ENCODE results near the gene TEX12. TPM values are rescaled to one million over a fixed set of nuclear protein-coding genes. Genes with fewer than 3 reads are reported as not detected.

TEX12 gene
- total and polyA plus RNA-seq, 4 donors, result 0.09 to 0.74 (median 0.31) TPM; not detected in 1

DNA sequence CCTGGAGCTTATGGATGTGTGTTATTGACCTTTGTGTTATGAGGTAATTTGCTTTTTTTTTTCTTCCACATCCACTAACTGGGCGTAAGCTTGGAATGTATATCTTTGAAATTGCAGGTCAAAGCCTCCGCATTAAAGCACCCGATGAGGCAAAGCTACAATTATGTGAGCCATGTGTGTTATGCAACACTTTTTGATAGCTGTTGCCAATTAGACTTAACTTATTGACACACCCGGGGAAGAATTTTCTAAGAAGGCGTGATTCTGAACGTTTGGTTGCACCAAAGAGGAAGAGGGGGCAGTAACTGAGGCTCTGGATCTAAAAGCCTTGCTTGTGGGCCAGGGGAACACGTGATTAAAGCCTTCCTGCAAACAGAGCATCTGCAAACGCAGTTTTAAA lies 610 bp upstream of the TEX12 start:
- Histone ChIP-seq H3K4me1 (ENCODE audit: control insufficient read depth in 5 of 5, insufficient read depth in 5 of 5, low read length in 5 of 5) (peaks cover 0 to 6% (median 0%) of the 10 kb centered on the region in 5 donors), H3K27ac (ENCODE audit: low read depth in 1 of 2, low read length in 1 of 2) (peak overlapping the region in 1 of 2 donors; percentile 27)
- WGBS, 2 donors, result 51 to 57% methylated on average over 8 of the region's 8 CpGs

DNA sequence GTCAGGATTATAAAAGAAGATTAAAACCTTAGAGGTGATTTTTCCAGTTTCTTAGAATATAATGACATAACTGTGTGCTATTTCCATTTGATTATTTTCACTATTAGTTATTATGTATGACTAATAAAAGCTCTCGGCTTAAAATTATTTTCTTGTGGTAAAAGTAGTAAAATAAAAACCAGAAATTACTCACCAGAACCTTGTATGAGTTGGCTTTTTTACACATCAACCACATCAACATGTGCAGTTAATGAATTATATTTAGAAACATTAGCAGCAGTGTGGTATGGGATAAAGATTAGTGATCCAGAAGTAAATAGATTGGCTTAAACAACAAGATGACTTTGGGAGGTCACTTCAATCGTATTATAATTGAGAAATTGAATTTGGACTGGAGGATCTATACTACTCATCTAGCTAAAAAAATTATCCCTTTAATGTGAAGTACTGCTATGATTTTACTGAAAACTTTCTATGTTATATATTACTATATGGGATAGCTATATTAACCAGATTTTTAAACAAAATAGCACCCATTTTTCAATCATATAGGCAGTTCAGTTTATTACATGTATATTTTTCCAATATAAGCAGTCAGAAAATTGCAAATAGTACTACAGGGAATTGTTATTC lies 5.3 kb downstream of the TEX12 start:
- no peak for ATAC-seq (ENCODE audit: insufficient read depth, low FRiP score)
- Histone ChIP-seq H3K9ac (ENCODE audit: insufficient read depth in 1 of 2, low read length in 2 of 2) (no peak overlapping the region), H3K4me3 (no peak overlapping the region), H3K9me3 (ENCODE audit: control insufficient read depth in 4 of 4, insufficient read depth in 3 of 4, low read length in 3 of 4) (no peaks in the 10 kb centered on the region), H3K27ac (ENCODE audit: low read depth in 1 of 2, low read length in 1 of 2) (no peak overlapping the region), H3K4me1 (ENCODE audit: control insufficient read depth in 5 of 5, insufficient read depth in 5 of 5, low read length in 5 of 5) (peaks cover 0 to 22% (median 0%) of the 10 kb centered on the region in 5 donors), H3K36me3 (ENCODE audit: control insufficient read depth in 4 of 4, insufficient read depth in 4 of 4, low read length in 4 of 4) (no peaks in the 10 kb centered on the region), H3K27me3 (ENCODE audit: control insufficient read depth in 3 of 3, insufficient read depth in 3 of 3, low read length in 2 of 3) (no peaks in the 10 kb centered on the region)
- TF ChIP-seq CTCF (IDR thresholded peaks at IDR 0.05; ENCODE audit: control extremely low read depth, extremely low read depth), result no peak
- DNase-seq, result no peak
- WGBS, 2 donors, result 53 to 65% methylated on average over 2 of the region's 2 CpGs

More for the DNA sequence above, 610 bp upstream of the TEX12 start:
- Histone ChIP-seq H3K9ac (ENCODE audit: insufficient read depth in 1 of 2, low read length in 2 of 2) (no peak overlapping the region), H3K9me3 (ENCODE audit: control insufficient read depth in 4 of 4, insufficient read depth in 3 of 4, low read length in 3 of 4) (no peaks in the 10 kb centered on the region), H3K4me3 (no peak overlapping the region), H3K27me3 (ENCODE audit: control insufficient read depth in 3 of 3, insufficient read depth in 3 of 3, low read length in 2 of 3) (no peaks in the 10 kb centered on the region), H3K36me3 (ENCODE audit: control insufficient read depth in 4 of 4, insufficient read depth in 4 of 4, low read length in 4 of 4) (no peaks in the 10 kb centered on the region)
- TF ChIP-seq CTCF (IDR thresholded peaks at IDR 0.05; ENCODE audit: control extremely low read depth, extremely low read depth), result no peak
- no peak for ATAC-seq (ENCODE audit: insufficient read depth, low FRiP score)
- DNase-seq, result no peak

DNA sequence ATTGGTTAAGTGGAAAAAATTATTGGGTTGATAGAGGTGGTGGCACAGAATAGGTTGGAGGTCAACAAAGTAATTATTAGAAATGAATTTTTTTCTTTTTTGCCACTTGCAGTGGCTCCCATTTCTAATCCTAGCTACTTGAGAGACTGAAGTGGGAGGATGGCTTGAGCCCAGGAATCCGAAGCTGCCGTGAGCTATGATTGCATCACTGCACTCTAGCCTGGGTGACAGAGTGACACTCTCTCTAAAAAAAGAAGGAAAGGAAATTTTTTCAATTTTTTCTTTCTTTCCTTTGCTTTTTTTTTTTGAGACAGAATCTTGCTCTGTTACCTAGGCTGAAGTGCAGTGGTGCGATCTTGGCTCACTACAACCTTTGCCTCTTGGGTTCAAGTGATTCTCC lies 6.0 kb downstream of the TEX12 start:
- ATAC-seq (ENCODE audit: insufficient read depth, low FRiP score) (no peak), DNase-seq (no peak)
- 43 to 50% methylated on average over 3 of the region's 3 CpGs for WGBS, 2 donors
- Histone ChIP-seq H3K9ac (ENCODE audit: insufficient read depth in 1 of 2, low read length in 2 of 2) (no peak overlapping the region), H3K27ac (ENCODE audit: low read depth in 1 of 2, low read length in 1 of 2) (no peak overlapping the region), H3K9me3 (ENCODE audit: control insufficient read depth in 4 of 4, insufficient read depth in 3 of 4, low read length in 3 of 4) (no peaks in the 10 kb centered on the region), H3K4me3 (no peak overlapping the region), H3K36me3 (ENCODE audit: control insufficient read depth in 4 of 4, insufficient read depth in 4 of 4, low read length in 4 of 4) (no peaks in the 10 kb centered on the region), H3K4me1 (ENCODE audit: control insufficient read depth in 5 of 5, insufficient read depth in 5 of 5, low read length in 5 of 5) (peaks cover 0 to 22% (median 0%) of the 10 kb centered on the region in 5 donors), H3K27me3 (ENCODE audit: control insufficient read depth in 3 of 3, insufficient read depth in 3 of 3, low read length in 2 of 3) (no peaks in the 10 kb centered on the region)
- TF ChIP-seq CTCF (IDR thresholded peaks at IDR 0.05; ENCODE audit: control extremely low read depth, extremely low read depth), result no peak
